Calu3 (cell line): ENCODE measurements around the gene MMP10. TPM values are rescaled to one million over a fixed set of nuclear protein-coding genes. Genes with fewer than 3 reads are reported as not detected.

ENCODE experiments used
- BruUV-seq: library from RNA; stranded (reverse); fragments of 400-500 nt; replicated peaks from 2 replicates; lab custom pipeline; 2021; lab: Mats Ljungman, UMichigan
- CTCF ChIA-PET: fragments of 300-600 bp; sonication (Branson Sonifier 250); formaldehyde crosslinking; loops from one replicate; lab custom pipeline; 2022; ENCODE audit warnings: antibody characterized with exemption; lab: Charles Lee
- DNase-seq: peaks from one replicate; pipeline ENCODE4 v3.0.0; 2022
- H3K27ac Mint-ChIP-seq: one replicate; pipeline ENCODE4 v1.8.0; 2022; ENCODE audit warnings: mixed read lengths; ENCODE audit not compliant: unreplicated experiment
- H3K27me3 Mint-ChIP-seq: one replicate; pipeline ENCODE4 v1.8.0; 2022; ENCODE audit warnings: mixed read lengths; ENCODE audit not compliant: unreplicated experiment
- H3K36me3 Mint-ChIP-seq: one replicate; pipeline ENCODE4 v1.8.0; 2022; ENCODE audit warnings: mild to moderate bottlenecking, moderate library complexity, mixed read lengths; ENCODE audit not compliant: insufficient read depth, unreplicated experiment
- H3K4me1 Mint-ChIP-seq: one replicate; pipeline ENCODE4 v1.8.0; 2022; ENCODE audit warnings: mild to moderate bottlenecking, low read depth, mixed read lengths; ENCODE audit not compliant: unreplicated experiment
- H3K4me3 Mint-ChIP-seq: one replicate; pipeline ENCODE4 v1.8.0; 2022; ENCODE audit warnings: mild to moderate bottlenecking, low read depth, moderate library complexity, mixed read lengths; ENCODE audit not compliant: unreplicated experiment
- H3K9me3 Mint-ChIP-seq: one replicate; pipeline ENCODE4 v1.8.0; 2022; ENCODE audit warnings: low read depth, mixed read lengths; ENCODE audit not compliant: unreplicated experiment
- intact Hi-C: fragments of 100-400 bp; cut with micrococcal nuclease; formaldehyde crosslinking; loops from one replicate; pipeline ENCODE4 v1.10.0; 2022; ENCODE audit not compliant: unreplicated experiment
- total RNA-seq: library from RNA; stranded (reverse); gene quantifications from 2 replicates; pipeline ENCODE4 v1.2.3, GENCODE V29; 2022
- TF ChIP-seq, protein P1 (sequence below): fragments of 200-600 bp; IDR thresholded peaks from one replicate; pipeline ENCODE4 v1.8.0; 2022; ENCODE audit warnings: antibody characterized with exemption; ENCODE audit not compliant: unreplicated experiment

MMP10 gene
- total RNA-seq, 1 experiment from 2014 or later, result not detected

DNA sequence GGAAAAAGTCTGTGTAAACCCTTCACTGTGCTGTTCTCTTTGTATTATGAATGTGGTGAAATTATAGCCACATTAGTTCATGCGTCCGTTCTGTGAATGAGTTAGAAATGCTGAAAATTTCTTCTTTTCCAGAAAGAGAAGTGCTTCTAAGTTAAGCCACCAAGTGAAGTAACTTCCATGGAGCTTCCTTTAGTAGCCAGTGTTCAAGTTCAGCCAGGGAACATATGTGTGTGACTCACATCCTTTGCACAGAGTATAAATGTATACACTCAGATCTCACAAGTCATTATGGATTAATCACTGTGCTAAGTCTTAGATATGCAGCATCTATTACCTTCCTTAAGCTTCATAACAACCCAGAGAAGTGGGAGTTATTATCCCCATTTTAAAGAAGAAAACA, 52.5 kb downstream of the MMP10 start:
- Mint-ChIP-seq H3K36me3 (no peaks in the 10 kb centered on the region), H3K27me3 (no peaks in the 10 kb centered on the region), H3K4me3 (no peak overlapping the region), H3K9me3 (no peaks in the 10 kb centered on the region), H3K27ac (no peak overlapping the region), H3K4me1 (no peaks in the 10 kb centered on the region)
- TF ChIP-seq, protein P1, sequence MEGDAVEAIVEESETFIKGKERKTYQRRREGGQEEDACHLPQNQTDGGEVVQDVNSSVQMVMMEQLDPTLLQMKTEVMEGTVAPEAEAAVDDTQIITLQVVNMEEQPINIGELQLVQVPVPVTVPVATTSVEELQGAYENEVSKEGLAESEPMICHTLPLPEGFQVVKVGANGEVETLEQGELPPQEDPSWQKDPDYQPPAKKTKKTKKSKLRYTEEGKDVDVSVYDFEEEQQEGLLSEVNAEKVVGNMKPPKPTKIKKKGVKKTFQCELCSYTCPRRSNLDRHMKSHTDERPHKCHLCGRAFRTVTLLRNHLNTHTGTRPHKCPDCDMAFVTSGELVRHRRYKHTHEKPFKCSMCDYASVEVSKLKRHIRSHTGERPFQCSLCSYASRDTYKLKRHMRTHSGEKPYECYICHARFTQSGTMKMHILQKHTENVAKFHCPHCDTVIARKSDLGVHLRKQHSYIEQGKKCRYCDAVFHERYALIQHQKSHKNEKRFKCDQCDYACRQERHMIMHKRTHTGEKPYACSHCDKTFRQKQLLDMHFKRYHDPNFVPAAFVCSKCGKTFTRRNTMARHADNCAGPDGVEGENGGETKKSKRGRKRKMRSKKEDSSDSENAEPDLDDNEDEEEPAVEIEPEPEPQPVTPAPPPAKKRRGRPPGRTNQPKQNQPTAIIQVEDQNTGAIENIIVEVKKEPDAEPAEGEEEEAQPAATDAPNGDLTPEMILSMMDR, result no peak
- no peak for DNase-seq
- BruUV-seq, result no TSS peak
- intact Hi-C loops, result no loop called here
- CTCF ChIA-PET, result no interaction called here

DNA sequence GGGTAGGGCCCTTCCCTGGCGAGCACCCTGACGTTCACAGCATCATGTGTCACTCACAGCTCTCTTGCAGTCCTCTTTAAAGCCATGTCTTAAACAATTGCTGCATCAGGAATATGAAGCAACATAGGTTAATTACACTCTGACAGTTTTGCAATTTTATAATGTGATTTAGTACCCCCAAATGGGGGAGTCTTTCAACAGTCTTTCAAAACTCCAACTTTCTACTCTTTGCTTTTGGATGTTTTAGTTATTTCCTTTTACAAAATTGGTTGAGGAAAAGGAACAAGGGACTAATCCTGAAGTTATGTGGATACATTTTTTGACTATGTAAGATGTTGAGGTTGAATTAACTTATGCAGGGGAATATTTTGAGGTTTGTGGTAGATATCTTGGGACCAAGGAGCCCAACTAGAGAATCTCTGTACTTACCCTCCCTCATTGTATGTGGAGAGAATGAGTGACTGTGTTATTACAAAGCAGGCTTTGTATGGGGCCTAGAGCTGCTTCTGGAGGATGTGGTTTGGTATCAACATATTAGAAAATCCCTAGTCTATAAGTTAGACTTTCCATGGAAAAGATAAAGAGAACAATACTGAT, 55.4 kb downstream of the MMP10 start, which contains the start of gene MMP8:
TSS of gene MMP8 (minus strand) at position 51 of the 597 bp plus-strand sequence. CDS start 99 bp downstream, outside the sequence.
- intact Hi-C loops, result no loop called here
- Mint-ChIP-seq H3K27me3 (peaks cover 21% of the 10 kb centered on the region), H3K27ac (no peak within 1 kb of the TSS), H3K4me3 (no peak within 1 kb of the TSS), H3K36me3 (no peaks in the 10 kb centered on the region), H3K4me1 (no peaks in the 10 kb centered on the region), H3K9me3 (no peaks in the 10 kb centered on the region)
- DNase-seq, result no peak
- CTCF ChIA-PET, result interaction anchor here (0.5 kb wide), 1 partner anchor 307 kb away, joined by 3 read pairs; no protein-coding TSS in a partner anchor
- TF ChIP-seq, protein P1, result no peak
- no TSS peak for BruUV-seq

- TF ChIP-seq, protein P1, result no peak
- intact Hi-C loops, result no loop called here
- H3K4me1 Mint-ChIP-seq, result no peaks in the 10 kb centered on the region
Measured at GRCh38 chr11:102722821-102723220, 57.6 kb downstream of the MMP10 start.

More at GRCh38 chr11:102722821-102723220, 57.6 kb downstream of the MMP10 start:
- Mint-ChIP-seq H3K27ac (no peak overlapping the region), H3K4me3 (no peak overlapping the region), H3K9me3 (peaks cover 2% of the 10 kb centered on the region), H3K27me3 (peaks cover 43% of the 10 kb centered on the region), H3K36me3 (no peaks in the 10 kb centered on the region)
- CTCF ChIA-PET, result no interaction called here
- BruUV-seq, result no TSS peak
- DNase-seq, result no peak

Other genes starting within 250 kb of the MMP10 start
- gene MMP7, start 249.9 kb downstream of the MMP10 start, total RNA-seq, result 95.5 and 171 TPM in 2 replicates
- gene MMP20, start 155.3 kb downstream of the MMP10 start, total RNA-seq, result not detected in 2 replicates
- gene MMP27, start 74.9 kb downstream of the MMP10 start, total RNA-seq, result not detected in 2 replicates
- gene MMP8, start 55.7 kb downstream of the MMP10 start, total RNA-seq, result not detected in 2 replicates
- 30.4 and 33.5 TPM in 2 replicates for gene MMP1, start 17.5 kb upstream of the MMP10 start, total RNA-seq
- gene MMP3, start 63.0 kb upstream of the MMP10 start, total RNA-seq, result not detected in 2 replicates
- gene MMP12, start 94.4 kb upstream of the MMP10 start, total RNA-seq, result not detected in 2 replicates
- not detected in 2 replicates for gene MMP13, start 175.1 kb upstream of the MMP10 start, total RNA-seq